Measurements from ENCODE around the gene ZFAND3.
"Not testable (repeated sequence)": the region's sequence is repeated elsewhere in the genome, so short reads cannot be mapped to it uniquely, and the experiment has no call there.

Gene ZFAND3

GRCh38 chr6:38103921-38104320 lies 284.4 kb downstream of the ZFAND3 start:
- no peak for DNase-seq

GRCh38 chr6:38105066-38105465 lies 285.5 kb downstream of the ZFAND3 start:
- DNase-seq, result no peak

- no peak for DNase-seq
Observed at GRCh38 chr6:38107073-38107472, 287.5 kb downstream of the ZFAND3 start.

- DNase-seq, result no peak
Observed at GRCh38 chr6:38110481-38110971, 291.0 kb downstream of the ZFAND3 start.

- DNase-seq, result no peak
Observed at GRCh38 chr6:38112181-38112580, 292.7 kb downstream of the ZFAND3 start.

GRCh38 chr6:38113825-38114576 lies 294.5 kb downstream of the ZFAND3 start:
- DNase-seq, result no peak

GRCh38 chr6:38114976-38115625 lies 295.6 kb downstream of the ZFAND3 start:
- no peak for DNase-seq

GRCh38 chr6:38115626-38116008 lies 296.1 kb downstream of the ZFAND3 start:
- DNase-seq, result no peak

- DNase-seq, result no peak
Observed at GRCh38 chr6:38116248-38116647, 296.7 kb downstream of the ZFAND3 start.

- no peak for DNase-seq
Observed at GRCh38 chr6:38117281-38117680, 297.8 kb downstream of the ZFAND3 start.

GRCh38 chr6:38118791-38119365 lies 299.4 kb downstream of the ZFAND3 start:
- no peak for DNase-seq

GRCh38 chr6:38119516-38119915 lies 300.0 kb downstream of the ZFAND3 start:
- no peak for DNase-seq

GRCh38 chr6:38124224-38124926 lies 304.8 kb downstream of the ZFAND3 start:
- not testable (repeated sequence) for DNase-seq

GRCh38 chr6:38127284-38127683 lies 307.8 kb downstream of the ZFAND3 start:
- no peak for DNase-seq

- no peak for DNase-seq
Observed at GRCh38 chr6:38131527-38131965, 312.0 kb downstream of the ZFAND3 start.

GRCh38 chr6:38133932-38134703 lies 314.6 kb downstream of the ZFAND3 start:
- no peak for DNase-seq

- no peak for DNase-seq
Observed at GRCh38 chr6:38134704-38135088, 315.2 kb downstream of the ZFAND3 start.

- no peak for DNase-seq
Observed at GRCh38 chr6:38136547-38136946, 317.0 kb downstream of the ZFAND3 start.

- DNase-seq, result no peak
Observed at GRCh38 chr6:38137608-38138265, 318.2 kb downstream of the ZFAND3 start.

GRCh38 chr6:38138374-38138773 lies 318.8 kb downstream of the ZFAND3 start:
- DNase-seq, result no peak

GRCh38 chr6:38141085-38141484 lies 321.6 kb downstream of the ZFAND3 start:
- DNase-seq, result no peak

- no peak for DNase-seq
Observed at GRCh38 chr6:38141716-38142115, 322.2 kb downstream of the ZFAND3 start.
